ENCODE data around the gene GPR171.
"Not testable (repeated sequence)": the region's sequence is repeated elsewhere in the genome, so short reads cannot be mapped to it uniquely, and the experiment has no call there.

The GPR171 gene

DNA sequence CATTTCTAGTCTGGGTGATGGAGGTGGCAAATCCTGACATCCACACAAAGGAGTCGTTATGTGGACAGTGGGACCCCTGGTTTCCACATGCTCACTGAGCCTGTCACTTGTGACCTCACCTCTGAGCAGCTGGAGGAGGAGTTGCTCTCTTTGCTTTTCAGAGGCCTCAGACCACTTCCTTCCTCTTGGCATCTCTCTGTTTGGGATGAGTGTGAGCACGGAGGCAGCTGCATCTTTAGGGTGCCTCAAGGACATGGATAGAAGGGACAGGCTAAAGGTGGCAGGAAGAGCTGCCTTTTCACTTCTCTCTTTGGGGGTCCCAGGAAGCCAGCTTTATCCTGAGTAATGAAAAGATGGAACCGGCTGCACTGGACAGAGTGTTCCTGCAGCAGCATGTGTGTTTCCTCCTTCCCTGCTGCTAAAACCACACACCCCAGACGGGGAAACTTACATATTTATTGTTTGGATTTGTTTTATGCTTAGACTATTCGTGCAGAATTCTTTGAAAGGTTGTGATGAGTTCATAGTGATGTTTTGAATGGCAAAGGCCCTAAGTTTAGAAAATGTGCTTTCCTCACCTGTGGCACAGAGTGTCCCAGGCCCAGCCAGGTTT lies 31.8 kb downstream of the GPR171 start:
- no peak for DNase-seq

- DNase-seq, result not testable (repeated sequence)
These were observed 32.9 kb downstream of the GPR171 start for GRCh38 chr3:151169948-151170679.

- no peak for DNase-seq
These were observed 33.6 kb downstream of the GPR171 start for GRCh38 chr3:151169262-151169947.

GRCh38 chr3:151168269-151169094 lies 34.5 kb downstream of the GPR171 start:
- peak; percentile 22 for DNase-seq

DNA sequence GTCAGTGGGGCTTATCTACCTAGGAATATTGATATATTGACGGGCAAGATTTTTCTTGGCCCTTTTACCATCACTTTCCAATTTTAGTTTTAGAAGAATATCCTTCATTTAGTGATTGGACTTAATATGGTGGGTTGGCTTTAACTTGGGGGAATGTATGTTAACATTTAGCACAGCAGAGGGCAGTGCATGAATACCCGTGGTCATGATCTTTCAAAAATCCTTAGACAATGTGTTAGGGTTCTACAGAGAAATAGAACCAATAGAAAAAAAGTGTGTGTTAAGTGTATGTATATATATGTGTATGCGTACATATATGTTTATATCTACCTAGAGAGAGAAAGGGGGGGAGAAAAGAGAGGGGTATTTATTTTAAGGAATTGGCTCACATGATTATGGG lies 36.9 kb downstream of the GPR171 start:
- no peak for DNase-seq

- no peak for DNase-seq
These were observed 37.8 kb downstream of the GPR171 start for GRCh38 chr3:151165226-151165625.

GRCh38 chr3:151159806-151160205 lies 43.2 kb downstream of the GPR171 start:
- no peak for DNase-seq

DNA sequence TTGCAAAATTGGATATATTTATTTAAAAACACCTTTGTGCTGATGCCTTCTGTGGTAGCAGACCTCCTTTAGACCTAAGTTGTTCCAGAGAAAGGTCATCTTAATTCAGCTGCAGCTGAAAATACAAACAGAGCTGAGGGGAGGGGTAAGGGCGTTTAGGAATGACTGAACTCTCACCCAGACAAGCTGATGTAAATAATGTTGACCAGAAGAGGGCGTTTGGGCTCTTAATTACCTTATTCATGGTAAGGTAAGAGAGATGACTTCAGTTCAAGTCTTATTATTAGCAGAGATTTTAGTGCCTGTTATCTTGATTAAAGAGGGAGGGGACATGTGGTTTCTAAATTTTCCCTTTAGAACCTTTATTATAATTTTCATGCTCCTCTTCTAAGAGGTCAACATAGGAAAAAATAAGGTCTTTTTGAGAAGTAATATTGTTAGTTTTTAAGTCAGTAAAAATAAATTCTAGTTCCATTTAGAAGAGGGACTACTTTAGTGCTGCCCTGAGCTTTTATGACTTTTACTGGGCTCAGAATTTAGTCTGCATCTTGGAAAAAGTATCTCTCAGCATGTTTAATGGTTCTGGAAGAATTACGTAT lies 46.3 kb downstream of the GPR171 start:
- no peak for DNase-seq

DNA sequence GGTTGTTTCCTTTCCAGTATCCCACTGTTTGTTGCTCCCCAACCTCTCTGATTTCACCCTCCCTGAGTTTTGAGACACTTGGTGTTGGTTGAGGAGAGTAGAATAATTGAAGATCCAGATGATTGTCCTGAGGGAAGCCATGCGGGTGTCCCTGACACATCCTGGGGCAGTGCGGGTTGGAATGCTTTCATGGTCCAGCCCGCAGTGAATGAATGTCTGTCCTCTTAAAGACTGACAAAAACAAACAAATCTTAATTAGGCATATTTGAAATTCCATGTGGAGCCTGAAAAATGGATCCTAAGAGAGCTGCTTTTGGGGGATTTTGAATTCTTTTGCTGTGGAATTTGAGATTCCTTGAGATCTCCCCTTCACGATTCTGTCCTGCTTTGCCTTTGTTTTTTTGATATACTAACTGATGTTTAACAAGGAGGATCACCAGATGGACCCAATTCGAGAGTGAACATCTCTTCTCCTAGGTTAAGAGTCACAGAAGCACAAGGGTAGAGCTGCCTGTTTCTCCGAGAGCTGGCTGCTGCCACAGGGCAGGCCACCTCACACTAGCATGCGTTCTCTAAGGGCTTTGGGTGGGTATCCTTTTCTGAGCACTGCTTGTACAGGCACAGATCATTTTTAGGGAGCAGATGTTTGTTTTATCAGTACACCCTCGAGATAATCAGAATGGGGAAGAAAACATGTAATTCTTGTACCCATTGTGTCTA lies 47.4 kb downstream of the GPR171 start:
- DNase-seq, result no peak

- DNase-seq, result no peak
These were observed 48.5 kb downstream of the GPR171 start for GRCh38 chr3:151154566-151154965.

DNA sequence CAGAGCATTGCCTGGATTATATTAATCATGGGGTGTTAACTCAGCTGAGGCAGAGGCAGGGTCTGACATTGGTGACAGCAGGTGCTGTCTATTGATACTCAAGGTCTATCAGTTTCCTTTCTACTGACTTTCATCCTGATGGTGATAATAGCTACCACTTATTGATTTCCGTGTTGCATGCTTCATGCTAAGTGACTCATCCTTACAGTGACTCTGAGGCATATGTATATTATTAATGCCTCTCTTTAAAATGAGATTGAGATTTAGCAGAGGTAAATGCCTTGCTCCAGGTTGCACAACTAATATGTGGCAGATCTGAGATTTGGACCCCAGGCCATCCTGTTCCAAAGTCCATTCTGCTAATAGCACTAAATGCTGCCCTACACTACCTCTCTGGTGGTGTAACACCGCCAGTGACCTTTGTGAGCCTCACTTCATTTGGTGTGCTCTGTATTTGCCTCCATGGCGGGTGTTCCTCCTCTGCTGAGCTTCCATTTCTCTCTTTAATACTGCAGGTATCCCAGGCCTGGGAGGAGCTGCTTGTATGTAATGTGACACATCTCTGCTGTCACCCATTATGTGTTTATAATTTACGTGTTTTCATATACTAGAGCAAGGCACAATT lies 50.4 kb downstream of the GPR171 start:
- no peak for DNase-seq

Measured in GOT3 (cell line).